GM10847 (cell line): Measurements from ENCODE around the gene MYH15.

Experiments used
- POLR2A ChIP-seq: IDR thresholded peaks from 2 replicates; pipeline ENCODE4 v1.6.1; 2011; ENCODE audit not compliant: insufficient read length; ENCODE audit errors: extremely low read depth

Gene MYH15

DNA sequence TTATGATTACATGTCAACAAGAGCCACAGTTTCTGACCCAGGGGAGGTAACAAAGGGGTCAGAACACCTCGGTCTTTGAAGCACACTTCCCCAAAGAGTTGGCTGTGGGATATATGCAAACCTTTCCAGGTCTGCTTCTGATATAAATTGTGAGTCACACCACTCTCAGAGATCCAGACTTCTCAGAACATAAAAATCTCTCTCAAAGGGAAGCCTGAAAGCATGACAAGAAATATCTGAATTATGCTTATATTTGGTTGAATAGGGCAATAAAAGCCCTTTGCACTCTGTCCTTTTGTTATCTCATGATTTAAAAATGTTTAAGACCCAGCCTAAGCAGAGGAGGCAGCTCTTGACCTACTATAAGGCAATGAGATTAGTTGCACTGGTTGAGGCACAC, 56.8 kb downstream of the MYH15 start:
- TF ChIP-seq POLR2A, result no peak

- no peak for TF ChIP-seq POLR2A
Measured at GRCh38 chr3:108450444-108450843, 60.0 kb downstream of the MYH15 start.

GRCh38 chr3:108448593-108448992, 61.8 kb downstream of the MYH15 start:
- no peak for TF ChIP-seq POLR2A

DNA sequence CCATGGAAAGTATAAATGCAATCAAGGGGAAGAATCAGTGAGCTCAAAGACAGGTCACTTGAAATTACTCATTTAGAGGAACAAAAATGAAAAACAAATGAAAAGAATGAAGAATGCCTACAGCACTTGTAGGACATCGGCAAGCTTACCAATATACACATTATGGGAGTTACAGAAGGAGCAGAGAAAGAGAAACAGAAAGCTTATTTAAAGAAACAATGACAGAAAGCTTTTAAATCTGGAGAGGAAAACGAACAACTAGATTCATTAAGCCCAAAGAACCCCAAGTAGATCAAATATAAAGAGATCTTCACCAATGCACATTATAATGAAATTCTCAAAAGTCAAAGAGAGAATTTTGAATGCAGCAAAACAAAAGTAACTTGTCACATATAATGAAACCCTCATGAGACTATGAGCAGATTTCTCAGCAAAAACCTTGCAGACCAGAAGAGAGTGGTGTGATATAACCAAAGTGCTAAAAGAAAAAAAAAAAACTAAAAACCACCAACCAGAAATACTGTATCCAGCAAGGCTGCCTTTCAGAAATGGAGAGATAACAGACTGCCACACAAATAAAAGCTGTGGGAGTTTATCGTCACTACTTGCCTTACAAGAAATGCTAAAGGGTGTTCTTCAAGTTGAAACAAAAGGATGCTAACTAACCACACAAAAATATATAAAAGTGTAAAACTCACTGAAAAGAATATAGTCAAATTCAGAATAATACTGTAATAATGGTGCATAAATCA, 63.1 kb downstream of the MYH15 start:
- TF ChIP-seq POLR2A, result no peak

DNA sequence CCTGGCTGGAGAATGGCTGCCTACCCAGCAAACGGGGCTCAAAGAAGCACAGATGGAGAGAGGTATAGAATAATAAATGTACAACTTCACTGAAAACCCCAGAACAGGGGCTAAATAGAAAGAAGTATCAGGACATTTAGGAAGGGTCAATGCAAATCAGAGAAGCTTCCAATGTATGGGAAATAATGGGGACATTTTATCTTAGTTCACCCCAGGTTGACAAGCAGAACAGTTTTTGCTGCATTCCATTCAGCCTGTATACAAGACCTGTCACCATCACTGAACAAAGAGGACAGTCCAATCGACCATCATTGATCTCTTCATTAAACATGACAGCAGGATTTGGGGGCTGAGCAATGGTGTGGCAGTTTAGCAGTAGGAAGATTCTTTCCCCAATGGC, 68.1 kb downstream of the MYH15 start:
- TF ChIP-seq POLR2A, result no peak

DNA sequence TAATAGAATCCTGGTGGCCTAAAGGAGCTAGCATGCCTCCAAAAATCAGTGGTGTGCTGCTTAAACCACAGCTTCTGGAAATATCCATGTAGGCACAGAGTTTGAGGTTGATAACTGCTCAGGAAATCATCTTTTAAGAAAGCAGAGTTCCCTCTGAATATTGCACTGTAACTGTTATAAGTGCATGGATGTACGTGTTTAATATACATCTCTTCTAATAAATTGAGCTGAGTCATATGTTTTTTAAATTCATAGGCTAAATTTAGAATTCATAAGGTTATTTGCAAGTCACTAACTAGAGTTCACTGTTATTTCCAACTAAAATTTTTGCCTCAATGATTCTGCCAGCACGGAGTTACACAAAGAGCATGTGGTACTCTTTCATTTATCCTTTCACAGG, 68.9 kb downstream of the MYH15 start:
- no peak for TF ChIP-seq POLR2A

- TF ChIP-seq POLR2A, result no peak
Measured at GRCh38 chr3:108441071-108441507, 69.3 kb downstream of the MYH15 start.

DNA sequence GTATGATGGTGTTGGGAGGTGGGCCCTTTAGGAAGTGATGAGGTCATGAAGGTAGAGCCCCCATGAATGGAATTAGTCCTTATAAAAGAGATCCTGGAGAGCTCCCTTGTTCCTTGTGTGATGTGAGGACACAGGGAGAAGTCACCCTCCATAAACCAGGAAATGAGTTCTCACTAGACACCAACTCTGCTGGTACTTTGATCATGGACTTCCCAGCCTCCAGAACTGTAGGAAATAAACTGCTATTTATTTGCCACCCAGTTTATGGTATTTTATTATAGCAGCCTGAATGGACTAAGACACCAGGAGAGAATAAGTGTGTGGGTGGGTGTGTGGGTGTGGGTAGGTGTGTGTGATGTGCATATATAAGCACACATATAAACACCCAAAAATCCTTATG, 71.9 kb downstream of the MYH15 start:
- no peak for TF ChIP-seq POLR2A

- TF ChIP-seq POLR2A, result no peak
Measured at GRCh38 chr3:108437439-108437838, 73.0 kb downstream of the MYH15 start.

DNA sequence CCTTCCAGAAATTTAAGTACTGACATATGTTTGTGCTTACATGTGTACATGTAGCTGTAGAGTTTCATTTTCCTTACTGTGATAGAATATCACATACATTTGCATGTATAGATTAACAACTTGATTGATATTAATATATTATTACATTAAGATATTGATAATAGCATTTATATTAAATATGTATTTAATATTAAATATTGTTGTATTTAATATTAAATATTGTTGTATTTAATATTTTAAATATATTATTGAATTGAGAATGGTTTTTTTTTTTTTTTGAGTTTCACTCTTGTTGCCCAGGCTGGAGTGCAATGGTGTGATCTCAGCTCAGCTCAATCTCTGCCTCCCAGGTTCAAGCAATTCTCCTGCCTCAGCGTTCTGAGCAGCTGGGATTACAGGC, 76.5 kb downstream of the MYH15 start:
- no peak for TF ChIP-seq POLR2A

DNA sequence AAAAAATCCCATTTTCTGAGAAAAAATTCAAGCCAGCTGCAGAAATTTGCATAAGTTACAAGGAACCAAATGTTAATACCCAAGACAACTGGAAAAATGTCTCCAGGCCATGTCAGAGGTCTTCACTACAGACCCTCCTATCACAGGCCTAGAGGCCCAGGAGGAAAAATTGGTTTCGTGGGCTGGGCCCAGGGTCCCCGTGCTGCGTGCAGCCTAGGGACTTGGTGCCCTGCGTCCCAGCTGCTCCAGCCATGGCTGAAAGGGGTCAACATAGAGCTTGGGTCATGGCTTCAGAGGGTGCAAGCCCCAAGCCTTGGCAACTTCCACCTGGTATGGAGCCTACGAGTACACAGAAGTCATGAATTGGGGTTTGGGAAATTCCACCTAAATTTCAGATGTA, 78.0 kb downstream of the MYH15 start:
- TF ChIP-seq POLR2A, result no peak

DNA sequence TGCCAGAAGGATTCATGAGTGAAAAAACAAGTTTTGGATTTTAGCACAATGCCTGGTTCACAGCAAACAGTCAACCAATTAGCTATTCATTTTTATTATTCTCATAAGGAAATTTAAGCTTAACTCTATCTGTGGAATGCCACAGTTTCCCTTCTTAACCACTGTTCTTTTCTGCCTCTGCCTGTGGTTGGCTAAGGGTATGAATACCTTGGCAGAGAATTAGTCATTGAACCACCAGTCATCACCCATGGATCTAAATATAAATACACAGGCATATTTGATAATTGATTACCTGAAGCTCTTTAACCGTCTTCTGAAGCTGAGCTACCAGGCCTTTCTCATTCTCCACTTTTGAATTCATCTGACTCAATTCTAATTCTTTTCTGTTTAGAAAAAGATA, 79.9 kb downstream of the MYH15 start:
- no peak for TF ChIP-seq POLR2A

DNA sequence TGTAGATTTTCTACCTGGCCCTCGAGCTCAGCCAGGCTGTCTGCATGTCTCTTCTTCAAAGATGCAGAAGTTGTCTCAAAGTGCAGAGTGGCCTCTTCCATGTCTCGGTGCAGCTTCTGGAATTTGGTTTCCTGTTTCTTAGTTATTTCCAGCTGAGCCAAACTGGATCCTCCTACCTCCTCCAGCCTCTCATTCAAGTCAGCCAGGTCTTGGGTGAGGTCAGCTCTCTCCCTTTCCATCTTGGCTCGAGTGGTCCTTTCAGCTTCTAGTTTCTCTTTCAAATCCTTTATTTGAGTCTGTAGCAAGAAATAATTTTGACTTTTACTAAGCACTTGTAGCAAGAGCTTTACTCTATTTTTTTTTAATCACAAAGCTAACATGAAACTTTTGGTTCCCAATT, 81.8 kb downstream of the MYH15 start:
- TF ChIP-seq POLR2A, result no peak

DNA sequence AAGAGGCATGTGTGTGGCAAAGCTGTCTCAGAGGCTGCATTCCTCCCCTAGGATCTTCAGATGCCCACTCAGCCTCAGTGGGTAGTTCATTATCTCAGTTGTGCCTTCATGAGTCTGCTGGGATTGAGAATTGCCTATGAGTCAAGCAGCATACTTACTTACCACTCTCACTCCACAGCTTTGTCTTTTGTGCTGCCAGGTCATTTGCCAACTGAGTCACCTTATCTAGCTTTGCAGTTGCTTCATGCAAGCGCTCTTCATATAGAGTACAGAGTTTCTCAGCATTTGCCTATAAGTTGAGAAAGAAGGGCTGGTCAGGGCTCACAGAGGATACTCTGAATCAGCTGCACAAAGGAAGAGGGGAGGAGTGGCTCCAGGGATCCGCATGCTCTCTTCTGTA, 89.5 kb downstream of the MYH15 start:
- no peak for TF ChIP-seq POLR2A

- no peak for TF ChIP-seq POLR2A
Measured at GRCh38 chr3:108416111-108416869, 94.1 kb downstream of the MYH15 start.

DNA sequence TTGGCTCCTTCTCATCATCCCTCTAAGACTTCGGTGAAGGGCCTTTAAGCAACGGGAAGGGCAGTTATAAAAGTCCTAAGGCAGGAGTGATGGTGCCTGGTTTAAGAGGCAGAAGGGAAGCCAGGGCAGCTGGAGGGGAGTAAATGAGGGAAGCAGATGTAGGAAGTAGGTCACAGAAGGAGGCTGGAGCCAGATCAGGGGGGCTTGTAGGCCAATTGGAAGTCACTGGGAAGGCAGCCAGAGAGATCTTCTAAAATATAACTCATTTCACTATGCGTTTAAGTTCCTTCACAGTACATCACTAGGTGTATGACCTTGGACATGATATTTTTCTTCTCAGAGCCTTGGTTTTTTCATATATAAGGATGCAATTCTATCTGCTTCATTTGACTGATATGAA, 94.7 kb downstream of the MYH15 start:
- no peak for TF ChIP-seq POLR2A

DNA sequence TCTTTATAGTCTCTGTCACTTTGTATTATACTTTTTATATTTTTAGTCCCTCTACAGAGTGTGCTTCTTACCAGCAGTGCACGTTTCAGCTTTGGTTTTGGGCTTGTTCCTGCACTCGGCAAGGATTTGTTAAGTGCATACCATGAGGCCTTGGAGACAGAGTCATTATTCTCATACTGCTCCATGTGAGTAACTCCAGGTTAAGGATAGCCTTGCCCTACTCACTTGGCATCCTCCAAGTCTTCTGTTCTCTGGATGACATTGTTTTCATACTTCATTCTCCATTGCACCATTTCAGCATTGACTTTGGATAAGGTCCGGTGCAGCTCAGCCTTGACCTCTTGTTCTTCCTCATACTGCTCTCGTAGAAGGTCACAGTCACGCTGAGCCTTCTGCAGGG, 96.4 kb downstream of the MYH15 start:
- TF ChIP-seq POLR2A, result no peak

DNA sequence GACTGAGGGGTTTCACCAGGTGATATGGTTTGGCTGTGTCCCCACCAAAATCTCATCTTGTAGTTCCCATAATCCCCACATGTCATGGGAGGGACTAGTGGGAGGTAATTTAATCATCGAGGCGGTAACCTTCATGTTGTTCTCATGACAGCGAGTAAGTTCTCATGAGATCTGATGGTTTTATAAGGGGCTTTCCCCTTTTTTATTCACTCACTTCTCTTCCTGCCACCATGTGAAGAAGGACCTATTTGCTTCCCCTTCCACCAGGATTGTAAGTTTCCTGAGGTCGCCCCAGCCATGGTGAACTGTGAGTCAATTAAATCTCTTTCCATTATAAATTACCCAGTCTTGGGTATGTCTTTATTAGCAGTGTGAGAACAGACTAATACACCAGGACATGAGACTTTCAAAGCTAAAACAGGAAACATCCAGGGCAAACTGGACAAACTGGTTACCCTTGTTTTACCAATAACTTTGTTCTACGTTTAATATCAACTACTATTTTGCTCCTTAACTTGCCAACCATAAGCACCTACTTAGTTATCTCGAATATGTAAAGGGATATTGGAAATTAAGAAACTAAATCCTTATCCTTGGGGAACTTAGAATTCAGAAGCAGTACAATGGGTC, 98.2 kb downstream of the MYH15 start:
- TF ChIP-seq POLR2A, result no peak
